Stimulated activated memory B cell treated with anti-CD40 and anti-IgM and Interleukin-4, amounts not matched to agents 10 μg/mL and 1 μg/mL and 100 μg/mL, for 72 hours (primary cell): Measurements from ENCODE around the gene TMEM217.

Source experiments
- ATAC-seq: fragments of 150-1000 bp; cut with Tn5 transposase; 2 replicates; pipeline ENCODE4 v1.10.0; 2021
- H3K27ac Mint-ChIP-seq: one replicate; pipeline ENCODE4 v1.8.0; 2022; ENCODE audit warnings: mild to moderate bottlenecking, mixed read lengths
- H3K27me3 Mint-ChIP-seq: one replicate; pipeline ENCODE4 v1.8.0; 2022; ENCODE audit warnings: mixed read lengths
- H3K36me3 Mint-ChIP-seq: one replicate; pipeline ENCODE4 v1.8.0; 2022; ENCODE audit warnings: mixed read lengths
- H3K4me1 Mint-ChIP-seq: one replicate; pipeline ENCODE4 v1.8.0; 2022; ENCODE audit warnings: mixed read lengths
- H3K4me3 Mint-ChIP-seq: one replicate; pipeline ENCODE4 v1.8.0; 2022; ENCODE audit warnings: mild to moderate bottlenecking, moderate library complexity, mixed read lengths
- H3K9me3 Mint-ChIP-seq: one replicate; pipeline ENCODE4 v1.8.0; 2022; ENCODE audit warnings: mixed read lengths

Gene TMEM217

DNA sequence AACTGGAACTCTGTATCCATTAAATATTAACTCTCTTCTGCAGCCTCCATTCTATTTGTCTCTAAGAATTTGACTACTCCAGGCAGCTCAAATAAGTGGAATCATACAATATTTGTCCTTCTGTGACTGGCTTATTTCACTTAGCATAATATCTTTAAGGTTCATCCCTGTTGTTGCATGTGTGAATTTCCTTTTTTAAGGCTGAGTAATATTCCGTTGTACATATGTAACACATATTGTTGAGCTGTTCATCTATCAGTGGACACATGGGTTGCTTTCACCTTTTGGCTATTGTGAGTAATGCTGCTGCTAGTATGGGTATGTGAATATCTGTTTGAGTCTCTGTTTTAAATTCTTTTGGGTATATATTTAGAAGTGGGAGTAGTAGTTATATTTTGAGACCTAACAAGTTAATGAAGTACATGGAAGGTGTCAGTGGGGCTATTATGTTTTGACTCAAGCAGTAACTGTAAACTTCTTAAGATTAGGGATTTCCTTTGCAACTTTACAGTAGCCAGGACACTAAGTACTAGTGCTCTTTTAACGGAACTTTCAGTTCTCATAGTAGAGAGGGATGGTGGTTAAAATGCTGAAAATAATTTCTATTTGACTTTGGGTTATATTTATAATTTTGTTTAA is 29.7 kb upstream of the TMEM217 start:
- H3K4me3 Mint-ChIP-seq = no peak overlapping the region
- H3K9me3 Mint-ChIP-seq = no peaks in the 10 kb centered on the region
- H3K36me3 Mint-ChIP-seq = peaks cover 81% of the 10 kb centered on the region
- peaks cover 22% of the 10 kb centered on the region for H3K4me1 Mint-ChIP-seq
- peak overlapping the region; percentile 42 for H3K27ac Mint-ChIP-seq
- ATAC-seq = no peak
- no peaks in the 10 kb centered on the region for H3K27me3 Mint-ChIP-seq

DNA sequence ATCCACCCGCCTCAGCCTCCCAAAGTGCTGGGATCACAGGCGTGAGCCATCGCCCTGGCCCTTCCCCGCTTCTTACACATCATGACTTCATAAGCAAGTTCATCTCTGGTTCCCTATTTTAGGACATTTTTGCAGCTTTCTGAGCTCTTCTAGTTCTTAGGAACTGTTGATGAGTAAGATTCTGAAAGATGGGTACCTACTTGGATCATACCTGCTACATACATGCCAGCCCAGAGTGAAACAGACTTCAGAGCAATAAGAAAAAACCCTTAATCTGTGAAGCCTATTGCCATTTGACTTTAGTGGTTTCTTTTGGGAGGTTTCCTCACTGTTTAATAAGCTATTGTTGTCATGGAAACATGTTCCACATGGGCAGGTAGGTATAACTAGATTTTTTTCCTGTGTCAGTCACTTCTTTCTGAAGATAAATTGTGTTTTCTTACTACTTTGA is 27.9 kb upstream of the TMEM217 start:
- Mint-ChIP-seq H3K36me3 (peaks cover 75% of the 10 kb centered on the region), H3K27me3 (no peaks in the 10 kb centered on the region), H3K4me3 (no peak overlapping the region), H3K27ac (peak overlapping the region; percentile 90), H3K9me3 (no peaks in the 10 kb centered on the region), H3K4me1 (peaks cover 28% of the 10 kb centered on the region)
- peak; percentile 93 for ATAC-seq

DNA sequence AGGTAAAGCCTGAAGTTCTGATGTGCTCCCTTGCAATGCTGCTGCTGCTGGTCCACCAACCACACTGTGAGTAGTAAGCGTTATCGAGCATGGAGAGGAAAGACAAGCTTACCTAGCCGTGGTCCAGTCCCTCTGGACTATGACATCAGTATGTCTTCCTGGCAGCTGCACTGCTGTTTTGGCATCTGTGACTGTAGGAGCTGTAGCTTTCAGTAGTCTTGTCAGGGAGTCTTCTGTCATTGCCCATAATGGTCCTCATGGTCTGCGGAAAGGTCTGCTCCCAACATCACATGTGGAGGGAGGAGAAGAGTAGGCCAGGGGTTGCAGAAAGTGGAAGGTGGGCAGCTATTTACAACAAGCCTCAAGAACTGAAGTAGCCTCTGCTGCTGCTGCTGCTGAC is 26.8 kb upstream of the TMEM217 start:
- Mint-ChIP-seq H3K4me1 (peaks cover 28% of the 10 kb centered on the region), H3K27me3 (no peaks in the 10 kb centered on the region), H3K27ac (peak overlapping the region; percentile 90), H3K9me3 (no peaks in the 10 kb centered on the region), H3K36me3 (peaks cover 79% of the 10 kb centered on the region), H3K4me3 (no peak overlapping the region)
- no peak for ATAC-seq

DNA sequence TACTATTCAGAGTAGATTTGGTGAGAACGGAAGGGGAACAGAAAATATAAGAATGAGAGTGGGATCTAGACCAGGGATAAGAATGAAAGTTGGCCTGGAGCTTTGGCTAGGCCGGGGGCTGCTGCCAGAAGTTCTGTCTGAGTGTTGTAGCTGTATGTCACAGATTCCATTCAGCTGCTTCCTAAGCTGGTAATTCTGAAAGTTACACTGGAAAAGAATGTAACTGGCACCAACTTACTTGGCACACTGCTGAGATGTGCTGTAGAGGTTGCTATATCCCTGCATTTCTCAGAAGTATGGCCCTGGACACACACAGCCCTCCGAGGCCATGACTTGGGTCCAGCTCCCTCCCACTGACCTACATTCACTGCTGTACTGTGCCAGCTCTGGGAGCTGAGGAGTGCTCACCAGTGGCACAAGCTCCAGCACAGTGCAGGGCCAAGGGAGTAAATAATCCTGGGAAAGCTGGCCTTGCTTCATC is 25.8 kb upstream of the TMEM217 start:
- Mint-ChIP-seq H3K9me3 (no peaks in the 10 kb centered on the region), H3K27ac (peak overlapping the region; percentile 47), H3K4me1 (peaks cover 28% of the 10 kb centered on the region), H3K4me3 (no peak overlapping the region), H3K27me3 (no peaks in the 10 kb centered on the region), H3K36me3 (peaks cover 76% of the 10 kb centered on the region)
- ATAC-seq = no peak

DNA sequence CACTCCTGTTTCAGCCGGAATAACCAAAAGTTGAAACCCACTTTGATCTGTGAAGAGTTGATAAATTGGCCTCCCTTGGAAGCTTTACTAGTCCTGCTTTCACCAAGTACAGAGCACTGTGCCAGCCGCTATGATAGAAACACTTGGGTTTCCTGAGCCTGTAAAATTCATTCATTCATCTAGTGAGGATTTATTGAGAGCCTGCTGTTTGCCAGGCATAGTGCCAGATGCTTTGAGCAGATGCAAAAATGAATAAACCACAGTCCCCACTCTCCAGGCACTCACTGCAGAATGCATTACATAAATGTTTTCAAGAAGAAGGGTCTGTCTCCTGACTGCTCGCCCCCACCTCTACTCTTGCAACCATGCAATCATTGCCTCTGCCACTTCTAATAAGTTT is 25.3 kb upstream of the TMEM217 start:
- Mint-ChIP-seq H3K4me1 (peaks cover 28% of the 10 kb centered on the region), H3K36me3 (peaks cover 75% of the 10 kb centered on the region)

DNA sequence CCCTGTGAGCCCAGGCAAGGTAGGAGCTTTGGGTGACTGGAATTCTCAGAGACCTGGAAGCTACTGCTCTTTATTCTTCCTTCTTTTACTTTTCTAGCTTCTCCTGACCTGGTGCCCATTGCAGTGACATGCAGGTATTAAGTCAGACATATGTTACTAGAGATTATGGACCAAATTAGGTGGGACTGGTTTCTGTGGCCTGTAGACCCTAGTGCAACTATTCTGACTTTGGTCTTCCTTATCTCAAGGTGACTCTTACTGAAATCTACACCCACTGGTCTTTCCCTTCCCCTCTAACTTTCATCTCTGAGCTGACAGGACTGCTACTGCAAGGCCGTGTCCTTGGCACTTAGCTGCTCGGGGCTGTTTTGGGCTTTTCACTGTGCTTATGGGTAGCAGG is 24.4 kb upstream of the TMEM217 start:
- no peak for ATAC-seq
- Mint-ChIP-seq H3K4me3 (no peak overlapping the region), H3K27ac (peak overlapping the region; percentile 47), H3K27me3 (no peaks in the 10 kb centered on the region), H3K4me1 (peaks cover 23% of the 10 kb centered on the region), H3K9me3 (no peaks in the 10 kb centered on the region), H3K36me3 (peaks cover 66% of the 10 kb centered on the region)

More for the DNA sequence above, 25.3 kb upstream of the TMEM217 start:
- ATAC-seq = no peak
- Mint-ChIP-seq H3K27ac (peak overlapping the region; percentile 47), H3K4me3 (no peak overlapping the region), H3K27me3 (no peaks in the 10 kb centered on the region), H3K9me3 (no peaks in the 10 kb centered on the region)

DNA sequence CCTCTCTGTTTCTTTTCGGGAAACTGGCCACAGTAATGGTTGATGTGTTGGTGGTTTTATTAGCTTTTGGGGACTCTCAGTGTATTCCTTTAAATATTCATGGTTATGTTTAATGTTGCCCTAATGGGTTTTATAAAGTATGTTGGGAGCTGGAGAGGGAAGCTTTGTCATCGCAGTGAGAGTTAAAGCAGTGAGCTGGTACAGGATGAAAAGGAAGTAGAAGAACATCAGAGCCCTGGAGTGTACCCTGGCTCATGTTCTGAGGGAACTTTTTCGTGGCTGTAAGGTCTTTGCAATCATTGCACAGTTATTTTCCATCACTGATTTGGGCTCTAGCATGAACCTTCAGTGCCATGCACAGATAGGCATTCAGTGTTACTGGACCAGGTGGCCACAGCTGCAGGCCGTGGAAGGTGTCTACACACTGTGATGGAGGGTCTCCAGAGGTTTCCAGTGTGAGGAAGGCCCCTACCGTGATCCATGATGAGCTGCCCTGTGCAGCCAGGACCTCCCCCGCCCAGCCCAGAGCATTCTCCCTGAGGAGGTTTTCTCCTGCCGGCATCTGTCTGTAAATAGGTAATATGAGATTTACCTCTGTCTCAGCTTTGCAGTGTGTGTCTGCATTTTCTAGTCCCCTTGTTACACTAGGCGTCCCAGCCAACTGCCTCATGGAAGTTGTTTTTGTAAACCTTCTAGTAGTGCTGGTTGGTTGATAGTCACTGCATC is 22.4 kb upstream of the TMEM217 start:
- H3K36me3 Mint-ChIP-seq = peaks cover 54% of the 10 kb centered on the region

DNA sequence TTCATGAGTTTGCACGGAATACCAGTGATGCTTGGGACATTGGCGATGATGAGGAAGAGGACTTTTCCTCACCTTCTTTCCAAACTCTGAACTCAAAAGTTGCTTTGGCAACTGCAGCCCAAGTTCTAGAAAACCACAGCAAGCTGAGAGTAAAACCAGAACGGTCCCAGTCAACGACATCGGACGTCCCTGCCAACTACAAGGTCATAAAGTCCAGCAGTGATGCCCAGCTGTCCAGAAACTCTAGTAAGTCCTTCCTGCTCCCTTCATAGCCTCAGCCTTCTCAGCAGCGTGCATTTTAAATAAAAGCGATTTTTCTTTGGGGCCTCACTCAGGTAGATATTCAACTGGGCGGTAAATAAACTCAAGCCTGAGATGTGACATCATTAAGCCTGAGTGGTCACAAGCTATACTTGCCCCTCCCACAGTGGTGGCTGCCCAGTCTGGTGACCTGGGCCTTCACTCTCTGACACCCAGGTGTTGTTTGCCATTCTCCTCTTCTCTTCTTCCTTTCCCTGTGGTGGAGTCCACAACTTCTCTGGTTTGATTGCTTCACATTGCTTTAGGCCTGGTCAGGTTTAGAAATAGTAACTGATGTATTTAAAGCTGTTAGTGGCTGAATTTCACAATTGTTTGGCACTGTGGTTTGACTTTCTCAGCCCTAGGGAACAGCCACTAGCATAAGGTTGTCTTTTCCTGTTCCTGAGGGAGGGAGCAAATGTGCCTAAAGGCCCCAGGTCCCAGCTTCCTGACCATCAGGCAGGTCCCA is 21.6 kb upstream of the TMEM217 start:
- Mint-ChIP-seq H3K36me3 (peaks cover 49% of the 10 kb centered on the region), H3K9me3 (no peaks in the 10 kb centered on the region), H3K4me3 (no peak overlapping the region), H3K27ac (no peak overlapping the region), H3K4me1 (peaks cover 37% of the 10 kb centered on the region), H3K27me3 (no peaks in the 10 kb centered on the region)
- ATAC-seq = no peak

More for the DNA sequence above, 22.4 kb upstream of the TMEM217 start:
- H3K27ac Mint-ChIP-seq = no peak overlapping the region
- H3K4me1 Mint-ChIP-seq = peaks cover 36% of the 10 kb centered on the region
- H3K9me3 Mint-ChIP-seq = no peaks in the 10 kb centered on the region
- ATAC-seq = no peak
- no peaks in the 10 kb centered on the region for H3K27me3 Mint-ChIP-seq
- no peak overlapping the region for H3K4me3 Mint-ChIP-seq

DNA sequence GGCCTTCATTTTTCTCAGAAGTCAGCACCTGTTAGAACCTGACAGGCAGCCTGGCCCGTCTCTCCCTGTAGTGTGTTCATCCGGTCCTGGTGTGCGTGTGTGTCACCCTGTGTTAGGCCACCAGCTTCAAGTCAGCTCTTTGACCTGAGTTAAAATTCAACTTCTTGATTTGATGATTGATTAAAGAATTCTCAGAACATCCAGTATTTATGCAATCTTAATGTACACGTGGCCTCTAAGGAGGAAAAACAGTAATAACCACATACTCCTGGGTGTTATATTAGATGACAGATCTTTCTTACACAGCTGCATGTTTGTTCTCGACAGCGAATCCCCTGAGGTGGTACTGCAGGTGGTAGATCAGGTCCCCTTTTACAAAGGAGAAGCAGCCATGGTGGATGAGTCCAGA is 19.1 kb upstream of the TMEM217 start:
- H3K9me3 Mint-ChIP-seq = no peaks in the 10 kb centered on the region
- H3K27ac Mint-ChIP-seq = no peak overlapping the region
- H3K27me3 Mint-ChIP-seq = no peaks in the 10 kb centered on the region
- peaks cover 32% of the 10 kb centered on the region for H3K4me1 Mint-ChIP-seq
- H3K4me3 Mint-ChIP-seq = no peak overlapping the region
- ATAC-seq = no peak
- peaks cover 42% of the 10 kb centered on the region for H3K36me3 Mint-ChIP-seq

DNA sequence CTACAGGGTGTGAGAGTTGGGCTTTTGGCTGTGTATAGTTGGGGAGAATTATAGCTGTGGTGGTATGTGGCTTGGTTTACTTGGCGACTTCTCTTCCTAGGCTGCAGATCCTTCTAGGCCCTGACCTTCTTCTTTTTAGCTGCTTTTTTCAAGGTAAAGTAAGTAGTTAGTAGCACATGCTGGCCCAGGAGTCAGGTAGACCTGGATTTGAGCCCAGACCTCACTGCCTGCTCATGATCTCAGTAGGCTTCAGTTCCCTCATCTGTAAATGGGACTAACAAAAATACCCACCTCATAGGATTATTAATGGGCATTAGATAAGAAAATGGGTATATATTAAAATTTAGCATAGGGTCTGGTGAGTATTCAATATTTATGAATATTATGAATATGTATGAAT is 17.4 kb upstream of the TMEM217 start:
- H3K27ac Mint-ChIP-seq = no peak overlapping the region
- H3K9me3 Mint-ChIP-seq = no peaks in the 10 kb centered on the region
- peaks cover 41% of the 10 kb centered on the region for H3K4me1 Mint-ChIP-seq
- no peak overlapping the region for H3K4me3 Mint-ChIP-seq
- peaks cover 42% of the 10 kb centered on the region for H3K36me3 Mint-ChIP-seq
- ATAC-seq = no peak
- no peaks in the 10 kb centered on the region for H3K27me3 Mint-ChIP-seq

DNA sequence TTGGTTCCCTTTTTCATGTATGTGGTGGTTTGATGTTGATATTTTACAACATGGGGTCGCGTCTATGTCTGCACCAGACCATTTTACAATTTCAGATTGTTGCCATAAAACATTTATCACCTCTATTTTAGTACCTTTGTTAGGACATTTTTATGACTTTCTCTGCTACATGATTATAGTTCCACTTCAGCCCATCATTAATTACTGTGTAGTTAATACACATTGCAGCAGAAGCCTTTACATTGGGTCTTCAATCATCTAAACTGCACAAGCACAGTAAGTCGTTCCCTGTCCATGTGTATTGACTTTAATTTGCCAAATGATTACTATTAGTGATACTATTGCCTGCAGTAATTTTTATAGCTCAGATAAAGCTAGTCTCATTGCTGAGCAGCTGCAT is 15.7 kb upstream of the TMEM217 start:
- Mint-ChIP-seq H3K36me3 (peaks cover 36% of the 10 kb centered on the region), H3K27ac (no peak overlapping the region), H3K4me3 (no peak overlapping the region), H3K4me1 (peaks cover 49% of the 10 kb centered on the region), H3K27me3 (no peaks in the 10 kb centered on the region), H3K9me3 (no peaks in the 10 kb centered on the region)
- no peak for ATAC-seq

DNA sequence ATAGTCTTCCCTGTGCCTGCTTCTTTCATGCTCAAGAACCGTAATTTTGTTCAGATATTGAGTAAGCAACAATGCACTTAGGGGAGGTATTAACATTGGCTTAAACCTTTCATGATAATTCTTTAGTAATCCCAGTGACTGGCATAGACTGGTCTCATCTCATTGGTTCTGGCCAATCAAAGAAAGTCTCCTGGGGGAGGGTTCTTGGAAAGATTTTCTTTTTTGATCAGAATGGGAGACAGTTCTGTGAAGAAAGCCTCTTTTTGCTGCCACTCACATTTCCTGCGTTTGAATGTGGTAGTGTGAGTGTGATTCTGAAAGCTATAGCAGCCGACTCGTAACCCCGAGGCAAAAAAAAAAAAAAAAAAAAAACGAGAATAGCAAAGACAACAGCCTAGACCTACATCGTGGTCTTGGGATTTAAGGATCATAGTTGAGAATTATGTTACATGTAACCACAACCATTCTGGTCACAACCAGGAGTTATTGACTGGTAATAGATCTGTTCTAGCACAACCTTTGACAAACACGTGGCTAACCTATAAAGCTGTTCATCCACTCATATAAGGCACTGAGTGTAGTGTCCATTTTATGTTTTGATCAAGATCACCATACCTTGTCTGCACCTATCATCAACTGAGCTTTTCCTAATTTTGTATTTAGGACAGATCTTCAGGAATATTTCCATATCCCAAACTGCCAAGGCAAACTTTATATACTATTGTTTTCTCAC is 15.1 kb upstream of the TMEM217 start:
- peaks cover 55% of the 10 kb centered on the region for H3K4me1 Mint-ChIP-seq
- H3K36me3 Mint-ChIP-seq = peaks cover 41% of the 10 kb centered on the region
- H3K4me3 Mint-ChIP-seq = no peak overlapping the region
- no peak for ATAC-seq
- no peaks in the 10 kb centered on the region for H3K9me3 Mint-ChIP-seq
- no peaks in the 10 kb centered on the region for H3K27me3 Mint-ChIP-seq
- no peak overlapping the region for H3K27ac Mint-ChIP-seq

DNA sequence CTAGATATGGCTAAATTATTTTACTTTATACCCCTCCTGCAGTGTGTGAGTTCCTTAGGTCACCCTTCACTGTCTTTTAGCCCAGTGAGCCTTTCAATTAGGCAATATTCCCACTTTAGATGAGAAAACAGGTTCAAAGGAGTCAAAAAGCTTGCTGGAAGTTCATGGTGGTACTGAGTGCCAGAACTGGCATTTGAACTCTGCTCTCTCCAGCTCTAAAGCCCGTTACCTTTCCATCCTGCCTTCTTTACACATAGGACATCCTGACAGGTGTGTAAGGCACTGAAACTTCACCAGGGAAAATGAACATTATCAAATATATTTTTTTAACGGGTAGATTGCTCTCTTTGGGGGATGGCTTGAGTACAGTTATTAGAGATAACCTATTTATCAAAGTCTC is 11.2 kb upstream of the TMEM217 start:
- H3K27me3 Mint-ChIP-seq = no peaks in the 10 kb centered on the region
- no peaks in the 10 kb centered on the region for H3K9me3 Mint-ChIP-seq
- no peak overlapping the region for H3K4me3 Mint-ChIP-seq
- peaks cover 48% of the 10 kb centered on the region for H3K4me1 Mint-ChIP-seq
- no peak overlapping the region for H3K27ac Mint-ChIP-seq
- ATAC-seq = no peak
- H3K36me3 Mint-ChIP-seq = peaks cover 39% of the 10 kb centered on the region

DNA sequence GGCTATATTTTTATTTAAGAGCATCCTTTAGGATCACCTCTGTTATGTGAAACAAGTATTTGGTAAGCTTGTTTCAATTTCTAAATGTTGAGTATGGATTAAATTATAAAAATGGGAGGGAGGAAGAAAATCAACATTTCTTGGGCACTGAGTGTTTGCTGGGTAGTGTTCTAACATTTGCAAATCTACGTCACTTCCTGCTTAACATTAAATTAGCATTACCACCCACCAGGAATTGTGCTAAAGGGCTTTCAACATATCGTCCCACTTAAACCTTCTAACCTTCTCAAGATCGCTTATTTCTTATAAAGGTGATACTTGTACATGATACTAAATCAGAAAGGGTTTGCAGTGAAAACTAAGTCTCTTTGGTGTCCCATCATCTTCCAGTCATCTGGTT is 7.9 kb upstream of the TMEM217 start:
- H3K9me3 Mint-ChIP-seq = no peaks in the 10 kb centered on the region
- no peaks in the 10 kb centered on the region for H3K27me3 Mint-ChIP-seq
- no peak overlapping the region for H3K27ac Mint-ChIP-seq
- no peak for ATAC-seq
- H3K4me1 Mint-ChIP-seq = peaks cover 52% of the 10 kb centered on the region
- no peak overlapping the region for H3K4me3 Mint-ChIP-seq
- peaks cover 33% of the 10 kb centered on the region for H3K36me3 Mint-ChIP-seq

DNA sequence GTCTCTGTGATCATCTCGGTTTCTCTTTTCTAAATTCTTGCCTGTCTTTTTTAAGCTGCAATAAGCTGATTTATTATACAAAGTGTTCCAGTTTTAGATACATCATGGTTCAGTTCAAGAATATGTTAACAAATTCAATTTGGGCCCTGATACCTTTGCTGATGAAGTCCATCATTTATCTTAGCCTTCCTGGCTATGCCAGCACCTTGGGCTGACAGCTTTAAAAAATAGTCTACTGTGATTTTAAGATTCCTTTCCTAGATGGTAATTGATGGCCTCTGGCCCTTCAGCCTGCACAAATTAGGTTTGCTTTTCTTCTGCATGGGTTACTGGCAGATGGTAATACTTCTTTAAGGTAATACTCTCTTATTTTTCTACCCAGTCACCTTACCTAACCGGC is 7.1 kb upstream of the TMEM217 start:
- no peak overlapping the region for H3K27ac Mint-ChIP-seq
- no peaks in the 10 kb centered on the region for H3K9me3 Mint-ChIP-seq
- ATAC-seq = no peak
- no peak overlapping the region for H3K4me3 Mint-ChIP-seq
- H3K4me1 Mint-ChIP-seq = peaks cover 49% of the 10 kb centered on the region
- H3K27me3 Mint-ChIP-seq = no peaks in the 10 kb centered on the region
- H3K36me3 Mint-ChIP-seq = peaks cover 28% of the 10 kb centered on the region
